Measurements from ENCODE around the gene RGCC. TPM values are rescaled to one million over a fixed set of nuclear protein-coding genes. Genes with fewer than 3 reads are reported as not detected.
"Not testable (repeated sequence)": the region's sequence is repeated elsewhere in the genome, so short reads cannot be mapped to it uniquely, and the experiment has no call there.

RGCC gene
- total RNA-seq, 1 donor: 68.3 TPM

- Histone ChIP-seq H3K9me3 (ENCODE audit: low read depth, low read length) (no peaks in the 10 kb centered on the region), H3K4me1 (ENCODE audit: insufficient read depth, low read length) (peaks cover 12% of the 10 kb centered on the region), H3K27me3 (ENCODE audit: insufficient read depth, low read length) (peaks cover 5% of the 10 kb centered on the region), H3K4me3 (ENCODE audit: low read length) (no peak overlapping the region)
These were observed 31.3 kb upstream of the RGCC start for GRCh38 chr13:41426047-41426446.

GRCh38 chr13:41427666-41428065 lies 29.7 kb upstream of the RGCC start:
- no peaks in the 10 kb centered on the region for H3K9me3 ChIP-seq (ENCODE audit: low read depth, low read length)
- H3K4me3 ChIP-seq (ENCODE audit: low read length): no peak overlapping the region
- H3K4me1 ChIP-seq (ENCODE audit: insufficient read depth, low read length): peaks cover 12% of the 10 kb centered on the region
- H3K27me3 ChIP-seq (ENCODE audit: insufficient read depth, low read length): peaks cover 5% of the 10 kb centered on the region

- Histone ChIP-seq H3K9me3 (ENCODE audit: low read depth, low read length) (no peaks in the 10 kb centered on the region), H3K27me3 (ENCODE audit: insufficient read depth, low read length) (peaks cover 5% of the 10 kb centered on the region), H3K4me3 (ENCODE audit: low read length) (no peak overlapping the region), H3K4me1 (ENCODE audit: insufficient read depth, low read length) (peaks cover 12% of the 10 kb centered on the region)
These were observed 29.2 kb upstream of the RGCC start for GRCh38 chr13:41428155-41428554.

- H3K9me3 ChIP-seq (ENCODE audit: low read depth, low read length); H3K4me3 ChIP-seq (ENCODE audit: low read length); H3K27me3 ChIP-seq (ENCODE audit: insufficient read depth, low read length); H3K4me1 ChIP-seq (ENCODE audit: insufficient read depth, low read length): not testable (repeated sequence)
These were observed 23.3 kb upstream of the RGCC start for GRCh38 chr13:41434030-41434429.

- no peak overlapping the region for H3K4me3 ChIP-seq (ENCODE audit: low read length)
- no peaks in the 10 kb centered on the region for H3K27me3 ChIP-seq (ENCODE audit: insufficient read depth, low read length)
- H3K9me3 ChIP-seq (ENCODE audit: low read depth, low read length): no peaks in the 10 kb centered on the region
- no peaks in the 10 kb centered on the region for H3K4me1 ChIP-seq (ENCODE audit: insufficient read depth, low read length)
These were observed 22.4 kb upstream of the RGCC start for GRCh38 chr13:41434831-41435520.

- H3K9me3 ChIP-seq (ENCODE audit: low read depth, low read length): peaks cover 11% of the 10 kb centered on the region
- no peak overlapping the region for H3K4me3 ChIP-seq (ENCODE audit: low read length)
- no peaks in the 10 kb centered on the region for H3K27me3 ChIP-seq (ENCODE audit: insufficient read depth, low read length)
- no peaks in the 10 kb centered on the region for H3K4me1 ChIP-seq (ENCODE audit: insufficient read depth, low read length)
These were observed 13.4 kb upstream of the RGCC start for GRCh38 chr13:41443969-41444368.

GRCh38 chr13:41452462-41452861 lies 4.9 kb upstream of the RGCC start:
- H3K4me3 ChIP-seq (ENCODE audit: low read length): no peak overlapping the region
- peaks cover 7% of the 10 kb centered on the region for H3K4me1 ChIP-seq (ENCODE audit: insufficient read depth, low read length)
- H3K9me3 ChIP-seq (ENCODE audit: low read depth, low read length): peaks cover 22% of the 10 kb centered on the region
- peaks cover 12% of the 10 kb centered on the region for H3K27me3 ChIP-seq (ENCODE audit: insufficient read depth, low read length)

- Histone ChIP-seq H3K27me3 (ENCODE audit: insufficient read depth, low read length) (peaks cover 12% of the 10 kb centered on the region), H3K9me3 (ENCODE audit: low read depth, low read length) (peaks cover 14% of the 10 kb centered on the region), H3K4me3 (ENCODE audit: low read length) (no peak overlapping the region), H3K4me1 (ENCODE audit: insufficient read depth, low read length) (peaks cover 18% of the 10 kb centered on the region)
These were observed 3.7 kb upstream of the RGCC start for GRCh38 chr13:41453620-41454019.

- Histone ChIP-seq H3K4me3 (ENCODE audit: low read length) (no peak overlapping the region), H3K9me3 (ENCODE audit: low read depth, low read length) (peaks cover 9% of the 10 kb centered on the region), H3K27me3 (ENCODE audit: insufficient read depth, low read length) (peaks cover 12% of the 10 kb centered on the region), H3K4me1 (ENCODE audit: insufficient read depth, low read length) (peaks cover 22% of the 10 kb centered on the region)
These were observed 3.2 kb upstream of the RGCC start for GRCh38 chr13:41454170-41454569.

GRCh38 chr13:41455725-41456419 lies 1.5 kb upstream of the RGCC start:
- peaks cover 35% of the 10 kb centered on the region for H3K4me1 ChIP-seq (ENCODE audit: insufficient read depth, low read length)
- no peaks in the 10 kb centered on the region for H3K9me3 ChIP-seq (ENCODE audit: low read depth, low read length)
- H3K27me3 ChIP-seq (ENCODE audit: insufficient read depth, low read length): peaks cover 12% of the 10 kb centered on the region
- no peak overlapping the region for H3K4me3 ChIP-seq (ENCODE audit: low read length)

GRCh38 chr13:41457589-41458186 lies 338 bp downstream of the RGCC start:
- Histone ChIP-seq H3K27me3 (ENCODE audit: insufficient read depth, low read length) (peaks cover 12% of the 10 kb centered on the region), H3K4me1 (ENCODE audit: insufficient read depth, low read length) (peaks cover 51% of the 10 kb centered on the region), H3K4me3 (ENCODE audit: low read length) (peak overlapping the region; percentile 68), H3K9me3 (ENCODE audit: low read depth, low read length) (no peaks in the 10 kb centered on the region)

GRCh38 chr13:41458187-41458760 lies 924 bp downstream of the RGCC start:
- peaks cover 56% of the 10 kb centered on the region for H3K4me1 ChIP-seq (ENCODE audit: insufficient read depth, low read length)
- H3K4me3 ChIP-seq (ENCODE audit: low read length): peak overlapping the region; percentile 68
- H3K27me3 ChIP-seq (ENCODE audit: insufficient read depth, low read length): peaks cover 12% of the 10 kb centered on the region
- H3K9me3 ChIP-seq (ENCODE audit: low read depth, low read length): no peaks in the 10 kb centered on the region

GRCh38 chr13:41458761-41459431 lies 1.5 kb downstream of the RGCC start:
- H3K27me3 ChIP-seq (ENCODE audit: insufficient read depth, low read length): peaks cover 12% of the 10 kb centered on the region
- H3K4me3 ChIP-seq (ENCODE audit: low read length): peak overlapping the region; percentile 68
- no peaks in the 10 kb centered on the region for H3K9me3 ChIP-seq (ENCODE audit: low read depth, low read length)
- H3K4me1 ChIP-seq (ENCODE audit: insufficient read depth, low read length): peaks cover 61% of the 10 kb centered on the region

- H3K9me3 ChIP-seq (ENCODE audit: low read depth, low read length): no peaks in the 10 kb centered on the region
- H3K4me3 ChIP-seq (ENCODE audit: low read length): peak overlapping the region; percentile 68
- H3K4me1 ChIP-seq (ENCODE audit: insufficient read depth, low read length): peaks cover 68% of the 10 kb centered on the region
- H3K27me3 ChIP-seq (ENCODE audit: insufficient read depth, low read length): peaks cover 12% of the 10 kb centered on the region
These were observed 2.2 kb downstream of the RGCC start for GRCh38 chr13:41459432-41460073.
